ENCODE measurements around the gene PTPN21. TPM values are rescaled to one million over a fixed set of nuclear protein-coding genes. Genes with fewer than 3 reads are reported as not detected.

PTPN21 gene
- total and polyA plus RNA-seq, 2 of the 13 experiments (the other 11 are each of a cell fraction or from before 2014, with no cell fraction given): 2.0 to 3.7 TPM

GRCh38 chr14:88470542-88471440 lies 84.0 kb downstream of the PTPN21 start (continued):
- TF ChIP-seq, protein P1, sequence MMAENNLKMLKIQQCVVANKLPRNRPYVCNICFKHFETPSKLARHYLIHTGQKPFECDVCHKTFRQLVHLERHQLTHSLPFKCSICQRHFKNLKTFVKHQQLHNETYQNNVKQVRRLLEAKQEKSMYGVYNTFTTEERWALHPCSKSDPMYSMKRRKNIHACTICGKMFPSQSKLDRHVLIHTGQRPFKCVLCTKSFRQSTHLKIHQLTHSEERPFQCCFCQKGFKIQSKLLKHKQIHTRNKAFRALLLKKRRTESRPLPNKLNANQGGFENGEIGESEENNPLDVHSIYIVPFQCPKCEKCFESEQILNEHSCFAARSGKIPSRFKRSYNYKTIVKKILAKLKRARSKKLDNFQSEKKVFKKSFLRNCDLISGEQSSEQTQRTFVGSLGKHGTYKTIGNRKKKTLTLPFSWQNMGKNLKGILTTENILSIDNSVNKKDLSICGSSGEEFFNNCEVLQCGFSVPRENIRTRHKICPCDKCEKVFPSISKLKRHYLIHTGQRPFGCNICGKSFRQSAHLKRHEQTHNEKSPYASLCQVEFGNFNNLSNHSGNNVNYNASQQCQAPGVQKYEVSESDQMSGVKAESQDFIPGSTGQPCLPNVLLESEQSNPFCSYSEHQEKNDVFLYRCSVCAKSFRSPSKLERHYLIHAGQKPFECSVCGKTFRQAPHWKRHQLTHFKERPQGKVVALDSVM (CRISPR knock-in tag; IDR thresholded peaks at IDR 0.05): no peak

- peaks cover 7 to 25% of the 10 kb centered on the region in 2 experiments; a peak in 4 of 5 replicates for H3K36me3 ChIP-seq (replicated peaks in 1 of 2; ENCODE audit: control insufficient read depth in 1 of 2, insufficient read depth in 2 of 2, low read length in 2 of 2)
These were observed 86.4 kb downstream of the PTPN21 start for GRCh38 chr14:88468406-88468805.

More at GRCh38 chr14:88468406-88468805, 86.4 kb downstream of the PTPN21 start:
- intact Hi-C loops (cut with micrococcal nuclease; ENCODE audit: unreplicated experiment): no loop called here
- ChIA-PET POLR2A (no interaction called here), CTCF (ENCODE audit: low intra/inter-chr PET ratio, low total read pairs) (no interaction called here)
- Histone ChIP-seq H3K9ac (ENCODE audit: insufficient read depth, low read depth, low read length) (no peak overlapping the region), H2AFZ (ENCODE audit: low read length) (no peak overlapping the region), H3K27ac (ENCODE audit: extremely low read length, insufficient read depth, low read length) (no peak overlapping the region), H3K4me1 (ENCODE audit: insufficient read depth, low read length) (peaks cover 5% of the 10 kb centered on the region), H4K20me1 (ENCODE audit: insufficient read depth, low read length) (no peaks in the 10 kb centered on the region), H3K9me3 (ENCODE audit: low read length) (no peaks in the 10 kb centered on the region), H3K4me2 (ENCODE audit: low read depth, low read length) (no peak overlapping the region), H3K79me2 (ENCODE audit: insufficient read depth, low read length) (no peaks in the 10 kb centered on the region), H3K4me3 (replicated peaks in 1 of 3; ENCODE audit: insufficient read depth in 1 of 3, low read depth in 2 of 3, low read length in 3 of 3) (no peak overlapping the region), H3K27me3 (ENCODE audit: control insufficient read depth in 1 of 2, insufficient read depth in 2 of 2, low read length in 2 of 2) (no peaks in the 10 kb centered on the region)
- DNase-seq (ENCODE audit: low spot score) (no peak), FAIRE-seq (no peak), ATAC-seq (no peak)
- in situ Hi-C loops (cut with HindIII; ENCODE audit: extremely low pct_ligation_motif_present, low pct_unique_long_range_greater_than_20kb): no loop called here
- WGBS (ENCODE audit: low lambda C conversion rate): 81% methylated on average over 1 of the region's 1 CpG
- no TSS peak for BruUV-seq (replicated peaks)
- TF ChIP-seq, protein P2, sequence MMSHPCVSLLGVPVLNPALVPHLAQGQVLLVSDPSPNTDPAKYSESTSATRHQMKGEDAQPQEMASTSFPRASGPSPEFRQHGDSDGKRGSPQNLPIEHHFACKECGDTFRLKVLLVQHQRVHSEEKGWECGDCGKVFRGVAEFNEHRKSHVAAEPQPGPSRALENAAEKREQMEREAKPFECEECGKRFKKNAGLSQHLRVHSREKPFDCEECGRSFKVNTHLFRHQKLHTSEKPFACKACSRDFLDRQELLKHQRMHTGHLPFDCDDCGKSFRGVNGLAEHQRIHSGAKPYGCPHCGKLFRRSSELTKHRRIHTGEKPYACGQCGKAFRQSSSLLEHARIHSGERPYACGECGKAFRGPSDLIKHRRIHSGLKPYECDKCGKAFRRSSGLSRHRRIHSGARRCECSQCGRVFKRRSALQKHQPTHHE (CRISPR knock-in tag; IDR thresholded peaks at IDR 0.05; ENCODE audit: borderline replicate concordance): no peak
- TF ChIP-seq IKZF5 (CRISPR knock-in tag; IDR thresholded peaks at IDR 0.05): no peak
- no peak for TF ChIP-seq ZNF251 (CRISPR knock-in tag; IDR thresholded peaks at IDR 0.05)
- no peak for TF ChIP-seq IKZF4 (CRISPR knock-in tag; IDR thresholded peaks at IDR 0.05; ENCODE audit: borderline replicate concordance, low read depth, not compliant biosample characterization)
- TF ChIP-seq ZNF44 (CRISPR knock-in tag; IDR thresholded peaks at IDR 0.05): no peak
- TF ChIP-seq ZSCAN30 (CRISPR knock-in tag; IDR thresholded peaks at IDR 0.05): no peak
